ENCODE results near the gene RARG. TPM values are rescaled to one million over a fixed set of nuclear protein-coding genes. Genes with fewer than 3 reads are reported as not detected.

The RARG gene
- total and polyA plus RNA-seq, 2 of the 8 experiments (the other 6 are each of a cell fraction or from before 2014, with no cell fraction given): 68.6 to 68.9 TPM

- Histone ChIP-seq H4K8ac (ENCODE audit: extremely low read depth, insufficient read depth, low read length) (no peak overlapping the region), H3K79me2 (ENCODE audit: control insufficient read depth in 1 of 2, insufficient read depth in 2 of 2, low read length in 2 of 2) (no peaks in the 10 kb centered on the region), H3K79me1 (ENCODE audit: low read depth, low read length) (no peaks in the 10 kb centered on the region), H3K9ac (replicated peaks in 1 of 4; ENCODE audit: extremely low read depth in 1 of 4, low read depth in 3 of 4, low read length in 3 of 4) (no peak overlapping the region), H3K4me1 (replicated peaks in 1 of 4; ENCODE audit: control insufficient read depth in 3 of 4, insufficient read depth in 4 of 4, low read length in 3 of 4) (no peaks in the 10 kb centered on the region; a peak in 1 of 7 replicates), H3K14ac (ENCODE audit: insufficient read length) (no peak overlapping the region), H4K5ac (ENCODE audit: insufficient read length, low read depth, low read length) (no peak overlapping the region), H2BK5ac (ENCODE audit: low read depth, low read length) (no peak overlapping the region), H2AFZ (ENCODE audit: low read length) (no peak overlapping the region), H3K4me2 (ENCODE audit: insufficient read depth in 1 of 2, low read depth in 2 of 2, low read length in 2 of 2) (no peak overlapping the region), H4K20me1 (replicated peaks in 1 of 2; ENCODE audit: control insufficient read depth in 1 of 2, insufficient read depth in 2 of 2, low read length in 2 of 2) (no peaks in the 10 kb centered on the region), H2BK20ac (ENCODE audit: low read length) (no peak overlapping the region), H3K27ac (ENCODE audit: low read depth, low read length) (no peak overlapping the region), H2BK15ac (ENCODE audit: low read length) (no peak overlapping the region), H3K23ac (ENCODE audit: insufficient read length) (no peak overlapping the region), H3K56ac (replicated peaks; ENCODE audit: insufficient read length, low read depth, low read length) (no peak overlapping the region), H3K36me3 (ENCODE audit: control insufficient read depth in 2 of 4, insufficient read depth in 4 of 4, low read length in 3 of 4) (no peaks in the 10 kb centered on the region), H4K91ac (replicated peaks; ENCODE audit: insufficient read length, low read length) (no peak overlapping the region), H3K4me3 (ENCODE audit: extremely low read depth in 1 of 4, insufficient read depth in 2 of 4, low read depth in 3 of 4, low read length in 4 of 4) (no peak overlapping the region), H3K4ac (replicated peaks; ENCODE audit: insufficient read length, low read depth, low read length) (no peak overlapping the region), H3K9me3 (ENCODE audit: insufficient read depth in 2 of 2, low read depth in 1 of 2, low read length in 1 of 2) (no peaks in the 10 kb centered on the region), H2AK5ac (ENCODE audit: low read depth, low read length) (no peak overlapping the region), H2BK120ac (replicated peaks; ENCODE audit: low read depth, low read length) (no peak overlapping the region), H3K18ac (ENCODE audit: extremely low read depth, low read length) (no peak overlapping the region), H3K23me2 (ENCODE audit: low read depth, low read length) (peaks cover 2% of the 10 kb centered on the region; the same call in 1 of the 2 replicates), H2BK12ac (ENCODE audit: low read depth, low read length) (no peak overlapping the region), H3K27me3 (replicated peaks in 1 of 4; ENCODE audit: control insufficient read depth in 3 of 4, extremely low read depth in 1 of 4, insufficient read depth in 3 of 4, low read length in 3 of 4) (peaks cover 0 to 22% (median 15%) of the 10 kb centered on the region in 4 experiments; a peak in 6 of 7 replicates)
- CTCF ChIA-PET (ENCODE audit: partially characterized antibody): interaction anchor here (1.0 to 17.9 kb wide), 8 partner anchors 12 to 150 kb away, joined by 3 to 573 read pairs (median 8); partner anchors contain the start of genes CSAD, ITGB7, MYG1 and PFDN5
- FAIRE-seq (no peak), DNase-seq (ENCODE audit: low read depth in 1 of 2, low spot score in 2 of 2) (no peak)
- POLR2A ChIA-PET (ENCODE audit: partially characterized antibody): interaction anchor here (1.2 to 2.0 kb wide), 3 partner anchors 13 to 20 kb away, joined by 3 to 6 read pairs (median 3); no protein-coding TSS in a partner anchor
- 94% methylated on average over 1 of the region's 1 CpG; no CpG with 5 or more reads in 1 of the 2 experiments for WGBS, 2 experiments (ENCODE audit: extremely low coverage in 1 of 2, insufficient coverage in 1 of 2, insufficient read length in 1 of 2, insufficient replicate concordance in 2 of 2, low coverage in 1 of 2, low lambda C conversion rate in 2 of 2, missing lambda C conversion rate in 1 of 2)
- TF ChIP-seq SP2 (IDR thresholded peaks at IDR 0.05; ENCODE audit: low read length): no peak
- no peak for TF ChIP-seq GTF2F1 (IDR thresholded peaks at IDR 0.05; ENCODE audit: borderline replicate concordance, low read depth, low read length)
- TF ChIP-seq RXRA (IDR thresholded peaks at IDR 0.05; ENCODE audit: insufficient read depth, low read depth, low read length): no peak
- TF ChIP-seq, protein P1, sequence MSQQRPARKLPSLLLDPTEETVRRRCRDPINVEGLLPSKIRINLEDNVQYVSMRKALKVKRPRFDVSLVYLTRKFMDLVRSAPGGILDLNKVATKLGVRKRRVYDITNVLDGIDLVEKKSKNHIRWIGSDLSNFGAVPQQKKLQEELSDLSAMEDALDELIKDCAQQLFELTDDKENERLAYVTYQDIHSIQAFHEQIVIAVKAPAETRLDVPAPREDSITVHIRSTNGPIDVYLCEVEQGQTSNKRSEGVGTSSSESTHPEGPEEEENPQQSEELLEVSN (IDR thresholded peaks at IDR 0.05): no peak
- TF ChIP-seq RAD21 (IDR thresholded peaks at IDR 0.05 in 1 of 2, conservative IDR thresholded peaks at IDR 0.05 in 1 of 2; ENCODE audit: low read depth in 2 of 2, low read length in 2 of 2): no peak
- TF ChIP-seq MAX (IDR thresholded peaks at IDR 0.05): no peak
- no peak for TF ChIP-seq KDM1A (IDR thresholded peaks at IDR 0.05; ENCODE audit: borderline replicate concordance, low read length)
- TF ChIP-seq SIRT6 (IDR thresholded peaks at IDR 0.05; ENCODE audit: low read length): no peak
- TF ChIP-seq NANOG (IDR thresholded peaks at IDR 0.05; ENCODE audit: insufficient read depth, low read depth, low read length, poor library complexity, severe bottlenecking): no peak
- no peak for TF ChIP-seq CBX8 (IDR thresholded peaks at IDR 0.05; ENCODE audit: borderline replicate concordance, low read depth, low read length)
Measured at GRCh38 chr12:53201177-53201541, 30.9 kb downstream of the RARG start.
